ENCODE results near the gene OVOL2.

Gene OVOL2

DNA sequence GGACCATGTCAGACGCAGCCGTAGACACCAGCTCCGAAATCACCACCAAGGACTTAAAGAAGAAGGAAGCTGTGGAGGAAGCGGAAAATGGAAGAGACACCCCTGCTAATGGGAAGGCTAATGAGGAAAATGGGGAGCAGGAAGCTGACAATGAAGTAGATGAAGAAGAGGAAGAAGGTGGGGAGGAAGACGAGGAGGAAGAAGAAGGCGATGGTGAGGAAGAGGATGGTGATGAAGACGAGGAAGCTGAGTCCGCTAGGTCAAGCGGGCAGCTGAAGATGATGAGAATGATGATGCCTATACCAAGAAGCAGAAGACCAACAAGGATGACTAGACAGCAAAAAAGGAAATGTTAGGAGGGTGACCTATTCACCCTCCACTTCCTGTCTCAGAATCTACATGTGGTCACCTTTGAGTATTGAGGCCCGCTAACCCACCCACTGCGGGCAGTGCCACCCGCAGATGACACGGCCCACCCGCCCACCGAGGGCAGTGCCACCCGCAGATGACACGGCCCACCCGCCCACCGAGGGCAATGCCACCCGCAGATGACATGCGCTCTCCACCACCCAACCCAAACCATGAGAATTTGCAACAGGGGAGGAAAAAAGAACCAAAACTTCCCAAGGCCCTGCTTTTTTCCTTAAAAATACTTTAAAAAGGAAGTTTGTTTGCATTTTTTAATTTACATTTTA lies 45.6 kb downstream of the OVOL2 start:
- TF ChIP-seq ZNF274 (IDR thresholded peaks at IDR 0.05; ENCODE audit: low read depth, low read length): no peak
- no peak overlapping the region for H3K4me3 ChIP-seq (ENCODE audit: low read length)

DNA sequence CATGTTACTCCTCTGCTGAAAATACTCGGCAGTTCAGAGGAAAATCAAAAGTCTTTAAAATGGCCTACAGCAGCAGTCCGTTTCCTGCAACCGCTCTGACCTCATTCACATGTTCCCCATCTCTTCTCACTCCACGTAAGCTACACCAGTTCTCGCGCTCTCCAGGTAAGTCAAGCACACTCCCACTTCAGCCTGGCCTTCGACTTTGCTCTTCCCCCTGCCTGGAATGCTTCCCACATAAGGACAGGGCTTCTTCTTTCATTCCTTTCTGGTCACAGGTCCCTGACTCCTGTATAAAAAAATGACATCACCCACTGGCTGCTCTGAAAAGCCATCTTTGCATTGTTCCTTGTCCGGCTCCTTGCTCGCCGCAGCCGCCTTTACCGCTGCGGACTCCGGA lies 46.2 kb downstream of the OVOL2 start:
- H3K4me3 ChIP-seq (ENCODE audit: low read length): no peak overlapping the region
- TF ChIP-seq ZNF274 (IDR thresholded peaks at IDR 0.05; ENCODE audit: low read depth, low read length): no peak

DNA sequence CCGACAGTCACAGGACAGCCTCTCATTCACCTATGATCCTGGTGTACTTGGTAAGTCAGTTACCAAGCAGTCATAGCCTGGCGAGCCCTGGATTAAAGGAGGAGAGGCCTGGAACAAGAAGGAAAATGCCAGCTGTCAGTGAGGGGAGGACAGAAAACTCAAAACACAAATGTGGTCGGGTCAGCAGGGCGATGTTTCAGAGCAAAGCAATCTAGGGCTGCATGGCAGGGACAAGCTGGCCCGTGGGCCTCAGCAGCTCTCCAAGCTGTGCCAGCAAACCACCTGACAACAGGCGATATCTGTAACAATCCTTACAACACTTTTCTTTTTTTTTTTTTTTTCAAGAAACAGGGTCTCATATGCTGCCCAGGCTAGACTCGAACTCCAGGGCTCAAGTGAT lies 48.6 kb downstream of the OVOL2 start:
- H3K4me3 ChIP-seq (ENCODE audit: low read length): no peak overlapping the region
- TF ChIP-seq ZNF274 (IDR thresholded peaks at IDR 0.05; ENCODE audit: low read depth, low read length): no peak

DNA sequence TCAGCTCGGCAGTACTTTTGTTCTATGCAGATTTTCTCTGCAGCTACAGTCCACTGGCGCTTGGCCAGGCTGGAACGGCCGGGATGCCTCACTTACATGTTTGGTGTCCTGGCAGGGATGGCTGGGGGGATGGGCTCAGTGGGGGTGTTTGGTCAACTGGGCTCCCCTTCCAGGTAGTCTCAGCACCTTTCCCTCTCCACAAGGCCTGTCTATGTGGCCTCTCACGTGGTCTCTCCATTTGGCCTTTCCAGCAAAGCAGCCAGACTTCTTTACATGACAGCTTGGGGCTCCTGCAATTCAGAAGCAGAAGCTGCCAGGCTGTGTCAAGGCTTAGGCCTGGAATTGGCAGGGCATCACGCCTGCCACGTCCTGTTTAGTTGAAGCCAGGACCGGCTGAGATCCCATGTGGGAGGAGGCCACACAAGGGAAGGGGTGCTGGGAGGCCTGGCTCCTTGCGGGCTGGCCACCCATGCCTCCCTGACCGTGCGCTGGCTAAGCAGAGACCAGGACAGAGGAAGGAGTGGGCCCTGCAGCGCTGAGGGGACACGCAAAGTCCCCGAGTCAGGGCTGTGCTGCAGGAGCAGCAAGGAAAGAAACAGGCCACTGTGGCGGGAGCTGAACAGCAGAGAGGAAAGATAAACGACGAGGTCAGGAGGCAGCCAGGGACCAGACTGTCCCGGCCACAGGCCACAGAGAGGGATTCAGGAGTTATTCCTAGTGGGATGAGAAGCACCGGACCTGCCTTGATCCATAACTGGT lies 50.0 kb downstream of the OVOL2 start:
- no peak overlapping the region for H3K4me3 ChIP-seq (ENCODE audit: low read length)
- no peak for TF ChIP-seq ZNF274 (IDR thresholded peaks at IDR 0.05; ENCODE audit: low read depth, low read length)

DNA sequence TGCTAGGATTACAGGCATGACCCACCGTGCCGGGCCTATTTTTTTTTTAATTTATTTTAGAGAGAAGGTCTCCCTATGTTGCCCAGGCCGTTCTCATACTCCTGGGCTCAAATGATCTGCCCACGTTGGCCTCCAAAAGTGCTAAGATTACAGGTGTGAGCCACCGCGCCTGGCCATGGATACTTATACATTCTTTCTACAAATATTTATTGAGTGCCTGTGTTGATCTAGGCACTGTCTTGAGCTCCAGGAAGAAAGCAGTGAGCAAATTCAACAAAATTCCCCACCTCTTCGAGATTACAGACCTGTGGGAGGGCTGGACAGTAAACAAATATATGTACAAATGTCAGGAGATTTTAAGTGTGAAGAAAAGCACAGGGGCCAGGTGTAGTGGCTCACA lies 51.0 kb downstream of the OVOL2 start:
- no peak overlapping the region for H3K4me3 ChIP-seq (ENCODE audit: low read length)
- no peak for TF ChIP-seq ZNF274 (IDR thresholded peaks at IDR 0.05; ENCODE audit: low read depth, low read length)

DNA sequence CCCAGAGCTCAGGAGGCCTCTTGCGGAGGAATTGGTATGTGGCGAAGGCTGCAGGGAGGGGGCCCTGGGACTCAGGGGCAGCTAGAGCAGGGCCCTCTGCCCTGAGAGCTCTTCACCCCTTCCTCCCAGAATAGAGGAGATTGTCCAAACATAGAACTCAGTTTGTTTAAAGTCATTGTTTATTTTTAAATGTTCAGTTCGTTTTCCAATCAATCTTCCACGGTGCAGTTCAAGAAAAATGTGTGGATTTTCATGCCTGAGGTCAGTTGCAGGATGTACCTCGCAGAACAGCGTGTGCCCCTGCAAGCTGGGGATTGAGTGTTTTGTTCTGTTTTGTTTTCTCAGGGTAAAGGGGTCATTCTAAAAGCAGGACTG lies 51.7 kb downstream of the OVOL2 start:
- TF ChIP-seq ZNF274 (IDR thresholded peaks at IDR 0.05; ENCODE audit: low read depth, low read length): no peak
- no peak overlapping the region for H3K4me3 ChIP-seq (ENCODE audit: low read length)

DNA sequence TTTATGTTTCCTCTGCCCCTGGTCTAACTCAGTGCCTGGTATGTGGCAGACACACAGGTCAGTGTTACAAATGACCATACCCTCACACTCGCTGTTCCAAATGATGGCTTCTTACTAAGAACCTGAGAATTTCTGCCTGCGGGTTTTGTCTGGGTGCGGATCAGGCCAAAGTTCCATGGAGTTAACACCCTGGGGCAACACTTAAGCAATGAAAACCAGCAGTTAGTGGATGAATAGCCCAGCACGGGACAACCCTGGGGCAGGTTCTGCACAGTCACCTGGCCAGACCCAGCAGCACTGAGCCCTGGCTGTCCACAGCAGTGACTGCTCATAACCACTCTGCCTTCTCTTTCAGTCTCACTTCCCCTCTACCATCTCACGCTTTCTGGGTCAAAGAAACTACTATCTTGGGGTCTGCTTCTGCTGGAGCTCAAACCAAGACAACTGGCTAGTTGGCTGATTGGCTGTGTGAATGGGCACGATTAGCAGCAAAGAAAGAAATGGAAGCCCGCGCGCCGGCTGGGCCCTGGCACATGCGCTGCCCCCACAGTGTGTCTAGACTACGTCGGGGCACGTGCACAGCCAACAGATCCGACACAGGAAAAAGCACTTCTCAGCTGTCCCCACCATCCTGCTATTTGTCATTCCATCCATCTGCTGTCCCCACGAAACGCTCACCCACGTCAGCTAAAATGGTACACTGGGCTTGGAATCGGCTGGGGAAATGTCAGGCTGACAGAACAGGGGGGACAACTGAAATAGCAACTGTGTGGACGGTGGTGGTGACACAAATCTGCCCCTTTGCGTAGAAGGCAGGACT lies 52.3 kb downstream of the OVOL2 start:
- no peak for TF ChIP-seq ZNF274 (IDR thresholded peaks at IDR 0.05; ENCODE audit: low read depth, low read length)
- H3K4me3 ChIP-seq (ENCODE audit: low read length): no peak overlapping the region

DNA sequence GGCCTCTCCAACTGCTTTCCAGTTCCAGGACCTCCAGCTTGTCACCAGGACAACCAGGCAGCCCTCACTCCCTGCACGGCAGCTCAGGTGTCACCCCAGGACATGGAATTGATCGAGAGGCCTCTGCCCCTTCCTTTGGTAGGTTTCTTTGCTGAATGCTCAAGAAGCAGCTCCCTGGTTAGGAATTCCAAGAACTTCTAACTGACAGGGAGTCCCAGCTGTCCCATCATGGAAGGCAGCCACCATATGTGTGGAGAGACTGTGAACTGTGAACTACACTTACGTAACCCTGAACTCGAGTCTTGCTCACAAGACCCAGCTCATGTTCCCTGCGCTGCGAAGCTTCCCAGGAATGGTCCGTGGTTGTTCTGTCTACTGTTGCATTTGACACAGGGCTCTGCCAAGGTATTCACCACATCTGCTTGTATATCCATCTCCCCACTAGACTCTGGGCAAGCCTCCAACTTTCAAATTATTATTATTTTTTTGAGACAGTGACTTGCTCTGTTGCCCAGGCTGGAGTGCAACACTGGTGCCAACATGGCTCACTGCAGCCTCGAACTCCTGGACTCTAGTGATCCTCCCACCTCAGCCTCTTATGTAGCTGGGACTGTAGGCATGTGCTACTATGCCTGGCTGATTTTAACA lies 53.2 kb downstream of the OVOL2 start:
- H3K4me3 ChIP-seq (ENCODE audit: low read length): no peak overlapping the region
- no peak for TF ChIP-seq ZNF274 (IDR thresholded peaks at IDR 0.05; ENCODE audit: low read depth, low read length)

DNA sequence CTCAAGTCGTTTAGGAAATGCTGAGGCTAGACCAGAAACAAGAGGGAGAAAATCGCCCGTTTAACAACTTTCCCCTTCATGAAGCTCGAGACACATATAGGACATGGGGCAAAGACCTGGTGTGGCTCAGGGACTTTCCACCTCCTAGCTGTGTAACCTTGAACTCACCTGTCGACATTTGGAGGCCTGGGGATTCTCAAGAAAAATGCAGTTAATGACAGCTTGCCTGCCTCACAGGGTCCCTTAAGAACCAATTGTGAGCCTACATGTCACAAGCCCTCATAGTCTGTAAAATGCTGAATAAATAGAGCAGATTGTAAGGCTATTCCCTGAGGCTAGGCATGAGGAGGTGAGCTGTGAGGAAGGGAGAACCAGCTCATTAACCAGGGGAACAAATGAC lies 53.8 kb downstream of the OVOL2 start:
- TF ChIP-seq ZNF274 (IDR thresholded peaks at IDR 0.05; ENCODE audit: low read depth, low read length): no peak
- H3K4me3 ChIP-seq (ENCODE audit: low read length): no peak overlapping the region

DNA sequence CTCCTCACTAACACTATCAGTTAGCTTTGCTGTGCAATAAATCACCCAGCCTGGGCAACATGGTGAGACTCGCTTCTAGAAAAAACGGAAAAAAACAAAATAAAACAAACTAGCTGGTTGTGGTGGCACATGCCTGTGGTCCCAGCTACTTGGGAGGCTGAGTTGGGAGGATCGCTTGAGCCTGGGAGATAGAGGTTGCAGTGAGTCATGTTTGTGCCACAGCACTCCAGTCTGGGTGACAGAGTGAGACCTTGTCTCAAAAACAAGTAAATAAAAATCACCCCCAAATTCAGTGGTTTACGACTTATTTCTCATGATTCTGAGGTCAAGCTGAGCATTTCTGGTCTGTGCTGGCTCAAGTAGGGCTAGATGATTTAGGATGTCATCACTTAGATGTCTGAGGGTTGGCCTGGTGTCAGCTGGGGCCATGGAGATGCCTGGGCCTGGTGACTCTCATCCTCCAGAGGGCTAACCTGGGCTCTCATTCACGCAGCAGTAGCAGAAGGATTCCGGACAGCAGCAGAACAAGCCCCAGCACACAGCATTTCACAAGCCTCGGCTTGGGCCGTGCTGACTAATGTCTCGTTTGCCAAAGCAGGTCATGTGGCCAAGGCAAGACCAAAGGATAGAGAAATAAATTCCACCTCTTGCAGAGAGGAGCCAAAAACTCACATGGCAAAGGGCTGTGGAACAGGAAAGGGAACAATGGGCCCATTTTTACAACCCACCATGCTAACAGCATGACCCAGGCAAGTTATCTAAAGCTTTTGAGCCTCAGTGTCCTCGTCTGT lies 56.4 kb downstream of the OVOL2 start:
- H3K4me3 ChIP-seq (ENCODE audit: low read length): no peak overlapping the region
- no peak for TF ChIP-seq ZNF274 (IDR thresholded peaks at IDR 0.05; ENCODE audit: low read depth, low read length)

DNA sequence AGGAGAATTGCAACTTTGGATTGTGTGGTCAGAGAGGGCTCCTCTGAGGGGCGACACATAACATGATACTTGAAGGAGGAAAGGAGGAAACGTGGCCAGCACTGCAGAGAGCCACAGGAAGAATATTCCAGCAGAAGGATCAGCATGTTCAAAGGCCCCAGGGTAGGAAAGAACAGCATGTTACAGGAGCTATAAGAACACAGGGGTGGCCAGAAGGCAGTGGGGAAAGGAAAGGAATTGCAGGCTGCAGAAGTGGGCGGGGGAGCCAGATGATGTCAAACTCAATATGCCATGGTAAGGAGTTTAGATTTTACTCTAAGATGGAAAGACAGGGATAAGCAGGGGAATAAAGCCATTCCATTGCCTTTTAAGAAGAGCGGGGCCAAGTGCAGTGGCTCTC lies 58.1 kb downstream of the OVOL2 start:
- no peak for TF ChIP-seq ZNF274 (IDR thresholded peaks at IDR 0.05; ENCODE audit: low read depth, low read length)
- H3K4me3 ChIP-seq (ENCODE audit: low read length): no peak overlapping the region

DNA sequence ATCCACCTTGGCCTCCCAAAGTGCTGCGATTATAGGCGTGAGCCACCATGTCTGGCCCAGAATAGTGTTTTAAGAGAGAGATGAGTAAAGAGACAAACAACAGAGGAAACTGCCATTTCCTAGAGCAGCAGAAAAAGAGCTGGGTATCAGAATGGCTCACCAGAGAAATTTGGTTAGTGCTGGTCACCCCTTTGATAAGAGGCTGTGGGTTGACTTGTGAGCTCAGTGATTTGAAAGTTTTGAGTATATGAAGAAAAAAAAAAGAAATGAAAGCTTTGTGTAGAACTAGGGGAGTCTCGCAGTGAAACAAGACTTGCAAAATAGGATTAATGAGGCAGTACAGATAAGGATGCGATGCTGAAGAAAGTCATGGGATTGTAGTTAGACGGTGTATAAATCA lies 59.3 kb downstream of the OVOL2 start:
- H3K4me3 ChIP-seq (ENCODE audit: low read length): no peak overlapping the region
- TF ChIP-seq ZNF274 (IDR thresholded peaks at IDR 0.05; ENCODE audit: low read depth, low read length): no peak

DNA sequence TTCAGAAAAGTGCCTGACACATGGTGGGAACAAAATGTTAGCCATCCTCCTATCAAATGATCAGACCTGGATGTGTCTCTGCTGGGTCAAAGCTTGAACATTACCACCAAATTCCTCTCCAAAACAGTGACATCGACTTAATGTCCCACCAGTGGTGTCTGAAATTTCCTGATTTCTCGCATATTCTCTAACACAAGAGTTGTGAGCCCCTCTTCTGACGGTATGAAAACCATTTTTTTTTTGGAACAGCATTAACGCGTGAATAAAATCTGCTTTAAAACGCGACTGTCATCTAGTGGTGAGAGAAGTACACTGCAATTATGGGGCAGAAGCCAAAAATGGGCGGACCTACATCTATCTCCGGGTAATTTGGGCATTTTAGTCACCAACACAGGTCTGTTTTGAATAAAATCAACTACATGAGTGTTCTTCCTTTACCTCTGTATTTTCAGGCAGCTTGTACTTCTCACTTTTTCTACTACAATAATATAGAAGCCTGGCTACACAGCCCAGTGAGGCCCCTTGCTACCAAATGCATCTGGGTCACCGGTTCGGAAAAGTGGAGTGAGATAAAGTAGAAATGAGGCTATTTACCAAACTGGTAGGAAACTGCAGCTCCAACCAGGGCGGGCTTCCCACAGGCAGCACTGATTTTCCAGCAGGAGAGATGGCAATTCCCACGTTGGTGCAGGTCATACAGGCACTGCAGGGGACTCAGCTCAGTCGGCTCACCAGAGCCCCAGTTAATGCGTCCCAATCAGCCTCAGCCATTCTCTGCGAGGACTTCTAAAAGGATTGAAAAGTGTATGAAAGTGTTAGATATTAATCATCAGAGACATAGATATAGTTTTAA lies 61.5 kb downstream of the OVOL2 start:
- no peak for TF ChIP-seq ZNF274 (IDR thresholded peaks at IDR 0.05; ENCODE audit: low read depth, low read length)
- no peak overlapping the region for H3K4me3 ChIP-seq (ENCODE audit: low read length)

Measured in GM08714 (cell line).